RCC 7860 (cell line): ENCODE results near the gene GARIN5A.

Experiments used
- DNase-seq: peaks from one replicate; pipeline ENCODE4 v3.0.0-alpha.2; 2015; ENCODE audit warnings: low spot score
- FAIRE-seq: peaks from 2 replicates; lab custom pipeline; 2012; peaks lifted over from hg19 to GRCh38; lab: Jason Lieb, UNC

The GARIN5A gene

DNA sequence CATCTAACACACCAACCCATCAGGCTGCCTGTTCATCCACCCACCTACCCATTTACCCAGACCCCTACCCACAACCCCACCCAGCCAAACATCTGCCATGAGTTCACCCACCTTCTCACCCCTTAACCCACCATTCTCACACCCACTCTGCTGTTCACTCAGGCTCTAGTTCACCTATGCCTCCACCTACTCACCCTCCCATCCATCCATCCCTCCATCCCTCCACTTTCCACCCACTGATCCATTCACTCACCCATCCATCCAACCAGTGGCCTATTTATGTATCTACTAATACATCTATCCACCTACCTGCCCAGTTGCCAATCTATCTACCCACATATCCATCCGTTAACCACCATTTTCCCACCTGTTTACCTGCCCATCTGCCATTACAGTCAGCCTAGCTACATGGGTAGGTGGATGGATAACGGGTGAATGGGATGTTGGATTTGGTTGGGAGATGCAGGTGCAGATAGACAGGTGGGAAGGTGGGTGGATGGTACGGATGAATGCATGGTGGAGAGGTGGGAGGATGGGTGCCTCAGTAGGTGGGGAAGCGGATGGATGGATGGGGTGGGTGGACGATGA is 38.7 kb downstream of the GARIN5A start:
- no peak for FAIRE-seq

DNA sequence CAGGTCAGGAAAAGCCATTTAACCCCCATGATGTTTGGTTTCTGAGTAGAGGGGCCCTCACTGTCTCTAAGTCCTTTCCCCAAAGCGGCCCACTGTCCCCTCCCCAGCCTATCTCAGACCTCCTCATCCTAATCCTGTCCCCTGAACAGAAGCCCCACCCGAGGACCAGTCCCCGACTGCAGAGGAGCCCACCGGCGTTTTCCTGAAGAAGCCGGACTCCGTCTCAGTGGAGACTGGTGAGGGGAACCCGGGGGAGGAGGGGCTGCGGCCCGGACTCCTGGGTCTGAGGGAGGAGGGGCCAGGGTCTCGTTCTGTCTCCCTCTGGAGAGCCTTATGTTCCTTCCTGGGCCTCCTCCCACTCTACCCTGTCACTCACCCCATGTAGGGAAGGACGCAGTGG is 41.0 kb downstream of the GARIN5A start:
- no peak for FAIRE-seq
- DNase-seq, result no peak

More for the DNA sequence above, 38.7 kb downstream of the GARIN5A start:
- no peak for DNase-seq

DNA sequence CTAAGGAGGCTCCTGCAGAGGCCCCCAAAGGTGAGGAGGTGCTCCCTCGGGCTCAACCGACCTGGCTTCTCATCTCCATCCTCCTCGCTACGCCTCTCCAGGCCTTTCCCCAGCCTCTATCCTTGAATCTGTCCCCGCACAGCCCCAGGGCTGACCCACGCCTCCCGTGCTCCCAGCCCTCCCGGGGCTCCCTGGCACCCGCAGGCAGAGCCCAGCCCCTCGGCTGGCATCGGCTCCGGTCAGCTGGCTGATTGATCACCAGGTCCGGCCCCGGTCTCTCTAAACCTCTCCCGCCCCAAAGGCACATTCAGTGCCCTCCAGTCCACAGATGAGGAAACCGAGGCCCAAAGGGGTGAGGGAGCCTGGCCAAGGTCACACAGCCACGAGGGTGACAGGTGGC is 41.4 kb downstream of the GARIN5A start:
- FAIRE-seq (no peak), DNase-seq (no peak)

DNA sequence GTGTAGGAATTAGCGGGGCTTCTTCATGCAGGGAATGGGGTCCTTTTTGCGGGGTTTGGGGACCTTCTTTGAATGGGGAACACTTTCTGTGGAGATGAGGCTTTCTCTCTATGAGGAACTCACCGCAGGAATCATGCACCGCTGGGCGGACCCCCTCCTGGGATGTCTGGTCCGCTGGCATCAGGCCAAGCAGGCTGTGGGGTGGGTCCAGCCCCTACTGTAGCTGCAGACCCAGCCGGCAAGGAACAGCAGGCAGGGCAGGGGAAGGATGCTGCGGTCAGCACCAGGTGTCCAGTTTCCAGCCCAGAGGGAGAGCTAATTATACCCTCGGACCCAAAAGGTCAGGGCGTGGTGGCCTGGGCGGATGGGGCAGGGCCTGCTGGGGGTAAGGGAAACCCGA is 42.1 kb downstream of the GARIN5A start:
- DNase-seq, result no peak
- FAIRE-seq, result no peak

DNA sequence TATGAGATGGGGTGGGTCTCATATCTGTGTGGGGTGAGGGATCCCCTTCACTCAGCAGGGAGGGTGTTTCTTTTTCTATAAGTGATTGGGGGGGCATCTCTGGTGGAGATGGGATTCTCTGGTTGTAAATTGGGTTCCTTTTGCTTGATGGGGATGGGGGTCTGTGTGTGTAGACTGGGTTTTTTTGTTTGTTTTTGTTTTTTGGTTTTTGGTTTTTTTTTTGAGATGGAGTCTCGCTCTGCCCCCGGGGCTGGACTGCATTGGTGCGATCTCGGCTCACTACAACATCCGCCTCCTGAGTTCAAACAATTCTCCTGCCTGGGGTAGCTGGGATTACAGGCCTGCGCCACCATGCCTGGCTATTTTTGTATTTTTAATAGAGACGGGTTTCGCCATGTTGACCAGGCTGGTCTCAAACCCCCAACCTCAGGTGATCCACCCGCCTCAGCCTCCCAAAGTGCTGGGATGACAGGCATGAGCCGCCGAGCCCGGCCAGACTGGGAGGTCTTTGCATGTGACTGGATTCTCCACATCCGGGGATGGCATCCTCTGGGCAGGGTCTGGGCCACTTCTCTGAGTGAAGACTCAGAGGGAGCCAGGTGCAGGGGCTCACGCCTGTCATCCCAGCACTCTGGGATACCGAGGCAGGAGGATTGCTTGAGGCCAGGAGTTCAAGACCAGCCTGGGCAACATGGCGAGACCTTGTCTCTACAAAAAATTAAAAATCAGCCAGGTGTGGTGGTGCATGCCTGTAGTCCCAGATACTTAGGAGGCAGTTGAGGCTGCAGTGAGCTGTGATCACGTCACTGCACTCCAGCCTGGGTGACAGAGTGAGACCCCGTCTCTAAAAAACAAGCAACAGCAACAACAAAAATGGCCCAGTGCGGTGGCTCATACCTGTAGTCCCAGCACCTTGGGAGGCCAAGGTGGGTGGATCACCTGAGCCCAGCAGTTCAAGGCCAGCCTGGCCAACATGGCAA is 43.2 kb downstream of the GARIN5A start:
- FAIRE-seq (no peak), DNase-seq (no peak)

DNA sequence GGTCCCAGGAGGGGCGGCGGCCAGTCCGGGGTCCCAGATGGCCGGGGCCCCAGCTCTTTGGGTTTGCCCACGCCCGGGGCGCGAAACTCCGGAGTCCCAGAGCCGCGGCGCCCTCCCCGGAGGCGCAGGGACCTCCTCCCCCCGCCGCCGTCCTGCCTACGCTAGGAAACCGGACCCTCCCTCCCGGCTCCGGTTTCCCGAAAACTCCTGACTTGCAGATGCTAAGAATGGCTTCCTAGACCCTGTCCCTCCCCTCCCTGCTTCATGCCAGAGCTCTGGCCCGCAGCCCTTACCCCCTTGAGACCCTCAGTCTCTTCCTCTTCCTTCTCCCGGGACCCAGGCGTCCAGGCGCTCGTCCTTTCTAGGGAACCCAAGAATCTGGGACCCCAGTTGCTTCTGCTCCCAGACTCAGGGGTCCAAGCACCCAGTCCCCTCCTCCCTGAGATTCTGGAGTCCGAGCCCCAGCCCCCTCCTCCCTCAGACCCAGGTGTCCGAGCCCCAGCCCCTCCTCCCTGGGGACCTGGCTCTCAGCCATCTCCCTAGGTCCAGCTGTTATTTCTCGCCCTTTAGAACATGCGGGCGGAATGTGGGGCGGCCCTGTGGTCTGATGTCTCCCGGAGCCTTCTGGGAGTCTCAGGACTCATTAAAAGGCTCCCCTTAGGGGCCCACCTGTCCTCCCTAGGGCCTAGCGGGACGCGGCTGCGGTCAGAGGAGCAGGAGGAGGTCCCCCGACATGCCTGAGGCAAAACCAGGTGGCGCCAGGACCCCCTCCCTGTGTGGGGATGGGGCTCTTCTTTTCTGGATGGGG is 44.2 kb downstream of the GARIN5A start, which contains the start of gene MYBPC2:
Gene MYBPC2, plus strand, starts transcription at position 672 of the 808 bp plus-strand sequence. Its CDS starts 62 bp downstream, at position 734.
- no peak for DNase-seq
- FAIRE-seq, result no peak

DNA sequence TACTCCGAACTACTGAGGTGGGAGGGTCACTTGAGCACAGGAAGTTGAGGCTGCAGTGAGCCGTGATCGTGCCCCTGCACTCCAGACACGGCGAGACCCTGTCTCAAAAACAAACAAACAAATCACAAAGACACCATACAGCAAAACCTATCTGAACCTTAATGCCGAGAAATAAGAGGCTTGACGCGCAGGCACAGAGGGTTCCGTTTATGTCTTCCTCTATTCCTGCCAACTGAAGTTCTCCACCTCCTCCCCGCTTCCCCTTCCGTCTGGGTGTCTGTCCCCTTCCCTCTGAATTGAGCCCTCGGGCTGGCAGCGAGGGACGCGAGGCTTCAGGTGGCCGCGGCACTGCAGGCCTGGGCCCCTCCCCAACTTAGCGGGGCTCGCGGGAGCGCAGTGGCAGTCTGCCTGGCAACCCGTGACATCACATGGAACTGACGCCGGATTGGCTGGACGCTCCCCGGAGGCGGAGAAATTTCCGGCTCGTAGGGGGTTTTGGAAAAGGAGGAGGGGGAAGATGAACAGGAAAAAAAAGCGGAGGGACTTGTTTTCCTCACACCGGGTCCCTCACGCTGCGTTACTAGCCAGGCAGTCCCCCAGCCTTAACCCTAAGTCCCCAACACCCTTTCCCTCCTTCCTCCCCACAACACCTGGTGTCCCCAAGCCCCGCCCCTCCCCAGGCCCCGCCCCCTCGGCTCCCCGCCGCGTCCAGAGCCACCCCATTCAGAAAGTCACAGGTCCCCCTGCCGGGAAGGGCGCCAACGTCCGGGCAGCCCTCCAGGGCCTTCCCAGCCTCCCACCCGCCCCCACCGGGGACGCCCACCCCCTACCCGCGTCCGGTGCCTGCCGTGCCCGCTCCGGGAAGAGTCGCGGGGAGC is 45.1 kb downstream of the GARIN5A start:
- FAIRE-seq (no peak), DNase-seq (peak; percentile 27)

DNA sequence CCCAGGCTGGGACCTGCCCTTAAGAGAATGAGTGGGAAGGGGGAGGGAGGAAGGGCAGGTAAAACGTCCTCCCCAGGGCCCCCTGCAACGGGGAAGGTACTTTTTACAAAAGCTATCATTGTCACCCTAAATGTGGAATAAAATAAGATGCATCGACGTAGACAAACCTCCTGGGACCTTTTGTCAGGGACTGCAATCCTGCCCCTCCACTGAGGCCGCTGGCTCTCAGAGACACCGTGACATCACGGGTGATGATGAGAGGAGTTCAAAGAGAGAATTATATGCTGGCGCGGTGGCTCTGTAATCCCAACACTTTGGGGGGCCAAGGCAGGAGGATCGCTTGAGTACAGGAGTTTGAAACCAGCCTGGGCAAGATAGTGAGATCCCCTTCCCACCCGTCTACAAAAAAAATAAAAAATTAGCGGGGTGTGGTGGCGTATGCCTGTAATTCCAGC is 45.7 kb downstream of the GARIN5A start:
- FAIRE-seq, result no peak
- no peak for DNase-seq

DNA sequence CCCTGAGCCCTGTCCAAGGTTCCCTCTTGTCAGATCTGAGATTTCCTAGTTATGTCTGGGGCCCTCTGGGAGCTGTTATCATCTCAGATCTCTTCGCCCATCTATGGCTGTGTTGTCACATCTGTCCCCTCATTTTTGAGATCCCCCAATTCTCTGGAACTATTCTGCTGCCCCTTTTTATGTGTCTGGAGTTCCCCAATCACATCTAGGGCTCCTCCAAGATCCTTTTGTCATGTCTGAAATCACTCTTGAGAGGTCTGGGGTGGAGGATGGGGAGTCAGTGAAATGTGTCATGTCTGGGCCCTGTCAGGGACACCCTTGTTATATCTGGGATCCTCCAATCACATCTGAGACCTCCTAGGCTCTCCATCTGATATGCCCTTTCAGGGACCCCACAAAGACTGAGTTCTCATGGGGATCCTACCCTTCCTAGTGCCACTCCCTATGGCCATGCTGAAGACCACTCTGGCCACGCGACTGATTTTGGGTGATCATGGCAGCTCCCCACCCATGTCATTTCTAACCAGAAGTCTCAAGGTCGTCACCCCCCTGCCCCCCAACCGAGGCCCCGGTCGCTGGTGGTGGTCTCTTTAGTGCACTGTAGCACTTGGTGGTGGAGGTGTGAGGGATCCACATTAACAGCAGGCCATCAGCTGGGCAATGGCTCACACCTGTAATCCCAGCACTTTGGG is 47.7 kb downstream of the GARIN5A start:
- FAIRE-seq (no peak), DNase-seq (no peak)

DNA sequence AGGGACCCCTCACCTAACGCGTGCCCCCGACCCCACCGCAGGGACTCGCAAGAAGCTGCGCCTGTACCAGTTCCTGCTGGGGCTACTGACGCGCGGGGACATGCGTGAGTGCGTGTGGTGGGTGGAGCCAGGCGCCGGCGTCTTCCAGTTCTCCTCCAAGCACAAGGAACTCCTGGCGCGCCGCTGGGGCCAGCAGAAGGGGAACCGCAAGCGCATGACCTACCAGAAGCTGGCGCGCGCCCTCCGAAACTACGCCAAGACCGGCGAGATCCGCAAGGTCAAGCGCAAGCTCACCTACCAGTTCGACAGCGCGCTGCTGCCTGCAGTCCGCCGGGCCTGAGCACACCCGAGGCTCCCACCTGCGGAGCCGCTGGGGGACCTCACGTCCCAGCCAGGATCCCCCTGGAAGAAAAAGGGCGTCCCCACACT is 48.6 kb downstream of the GARIN5A start:
- FAIRE-seq (no peak), DNase-seq (no peak)

DNA sequence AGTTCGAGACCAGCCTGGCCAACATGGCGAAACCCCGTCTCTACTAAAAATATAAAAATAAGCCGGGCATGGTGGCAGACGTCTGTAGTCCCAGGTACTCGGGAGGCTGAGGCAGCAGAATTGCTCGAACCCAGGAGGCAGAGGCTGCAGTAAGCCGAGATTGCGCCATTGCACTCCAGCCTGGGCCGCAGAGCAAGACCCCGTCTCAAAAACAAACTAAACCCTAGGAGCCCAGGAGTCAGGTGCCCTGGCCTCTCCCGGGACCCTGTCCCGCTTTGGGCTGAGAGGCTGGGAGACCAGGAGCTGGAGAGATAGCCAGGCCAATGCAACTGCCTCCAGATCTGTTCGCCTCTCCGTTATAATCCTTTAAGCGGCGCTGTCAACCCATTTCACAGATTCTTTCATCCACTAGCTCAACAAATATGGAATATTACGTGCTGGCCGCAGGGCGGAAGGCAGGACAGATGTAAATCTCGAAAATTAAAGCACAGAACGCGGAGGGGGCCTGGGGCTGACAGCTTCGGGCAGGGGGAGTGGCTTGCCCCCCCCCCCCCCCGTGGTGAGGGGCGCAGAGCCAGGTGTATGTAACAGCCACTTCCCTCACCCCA is 49.2 kb downstream of the GARIN5A start:
- DNase-seq, result no peak
- FAIRE-seq, result no peak

DNA sequence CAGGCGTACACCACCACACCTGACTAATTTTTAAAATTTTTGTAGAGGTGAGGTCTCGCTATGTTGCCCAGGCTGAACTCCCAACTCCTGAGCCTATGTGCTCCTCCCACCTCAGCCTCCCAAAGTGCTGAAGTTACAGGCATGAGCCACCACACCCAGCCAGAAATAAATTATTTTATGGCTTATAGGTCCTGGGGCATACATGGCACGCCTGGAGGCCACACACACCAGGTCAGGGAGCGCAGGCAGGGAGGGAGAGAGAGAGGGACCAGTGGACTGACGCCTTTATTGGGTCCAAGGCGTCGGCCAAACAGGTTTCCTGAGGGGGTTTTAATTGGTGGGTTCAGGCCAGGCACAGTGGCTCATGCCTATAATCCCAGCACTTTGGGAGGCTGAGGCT is 51.1 kb downstream of the GARIN5A start:
- no peak for FAIRE-seq
- no peak for DNase-seq

DNA sequence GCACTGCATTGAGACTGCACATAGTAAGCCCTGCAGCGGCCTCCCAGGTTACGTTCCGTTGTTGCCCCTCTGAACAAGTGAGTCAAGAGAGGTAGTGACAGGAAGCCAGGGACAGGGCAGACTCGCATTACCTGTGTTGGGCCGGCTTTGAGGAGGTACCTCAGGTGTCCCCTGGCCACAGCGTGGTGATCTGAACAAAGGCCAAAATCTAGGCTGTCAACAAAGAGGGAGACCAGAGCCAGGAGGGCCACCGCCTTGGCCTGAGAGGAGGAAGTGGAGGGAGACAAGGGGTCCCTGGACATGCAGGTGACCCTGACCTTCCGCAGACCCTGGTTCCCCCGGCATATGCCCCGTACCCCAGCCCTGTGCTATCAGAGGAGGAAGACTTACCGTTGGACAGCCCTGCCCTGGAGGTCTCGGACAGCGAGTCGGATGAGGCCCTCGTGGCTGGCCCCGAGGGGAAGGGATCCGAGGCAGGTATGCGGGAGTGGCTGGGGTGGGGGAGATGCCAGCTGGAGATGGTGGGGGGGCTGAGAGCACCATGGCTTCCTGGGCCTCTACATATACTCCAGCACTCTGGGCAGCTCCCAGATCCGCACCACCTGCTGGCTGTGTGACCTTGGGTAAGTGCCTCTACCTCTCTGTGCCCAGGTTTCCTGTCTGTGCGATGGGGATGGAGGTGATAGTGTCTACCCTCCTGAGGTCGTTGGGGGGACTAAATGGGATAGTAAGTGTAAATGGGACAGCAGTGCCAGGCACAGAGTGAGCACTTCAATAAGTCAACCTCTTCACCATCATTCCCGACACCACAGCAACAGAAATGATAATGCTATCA is 53.2 kb downstream of the GARIN5A start:
- DNase-seq, result no peak
- FAIRE-seq, result no peak

DNA sequence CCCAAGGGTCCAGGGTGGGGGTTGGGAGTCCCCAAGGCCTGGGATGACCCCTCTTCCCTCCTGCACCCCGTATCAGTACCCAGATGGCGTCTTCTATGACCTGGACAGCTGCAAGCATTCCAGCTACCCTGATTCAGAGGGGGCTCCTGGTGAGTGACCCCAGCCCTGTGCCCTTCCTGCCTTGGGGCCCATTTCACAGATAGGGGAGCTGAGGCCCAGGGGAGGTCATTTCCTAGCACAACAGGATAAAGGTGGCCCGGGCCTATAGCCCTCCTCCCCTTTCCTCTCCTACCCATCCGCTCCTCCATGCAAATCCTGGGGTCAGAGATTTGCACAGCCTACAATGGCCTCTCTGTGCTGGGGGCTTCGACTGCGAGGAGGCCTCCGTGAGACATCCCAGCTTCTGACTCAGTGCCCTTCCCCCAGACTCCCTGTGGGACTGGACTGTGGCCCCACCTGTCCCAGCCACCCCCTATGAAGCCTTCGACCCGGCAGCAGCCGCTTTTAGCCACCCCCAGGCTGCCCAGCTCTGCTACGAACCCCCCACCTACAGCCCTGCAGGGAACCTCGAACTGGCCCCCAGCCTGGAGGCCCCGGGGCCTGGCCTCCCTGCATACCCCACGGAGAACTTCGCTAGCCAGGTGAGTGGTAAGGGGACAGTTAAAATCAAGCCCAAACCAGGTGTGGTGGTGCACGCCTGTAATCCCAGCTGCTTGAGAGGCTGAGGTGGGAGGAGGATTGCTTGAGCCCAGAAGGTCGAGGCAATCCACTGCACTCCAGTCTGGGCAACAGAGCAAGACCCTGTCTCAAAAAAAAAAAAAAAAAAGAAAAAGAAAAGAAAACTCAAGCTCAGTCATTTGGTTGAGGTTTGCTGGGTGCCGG is 54.0 kb downstream of the GARIN5A start:
- FAIRE-seq, result no peak
- no peak for DNase-seq

DNA sequence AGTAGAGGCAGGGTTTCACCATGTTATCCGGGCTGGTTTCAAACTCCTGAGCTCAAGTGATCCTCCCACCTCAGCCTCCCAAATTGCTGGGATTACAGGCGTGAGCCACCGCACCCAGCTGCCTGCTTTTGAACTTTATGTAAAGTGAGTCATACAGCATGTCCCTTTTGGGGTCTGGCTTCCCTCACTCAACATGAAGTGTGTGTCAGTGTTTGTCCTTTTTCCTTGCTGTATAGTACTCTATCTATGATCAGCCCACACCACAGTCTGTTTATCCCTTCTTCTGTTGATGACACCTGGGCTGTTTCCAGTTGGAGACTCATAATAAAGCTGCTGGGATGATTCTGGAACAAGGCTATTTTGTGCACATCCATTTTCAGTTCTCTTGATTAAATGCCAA is 55.8 kb downstream of the GARIN5A start:
- DNase-seq (no peak), FAIRE-seq (no peak)

DNA sequence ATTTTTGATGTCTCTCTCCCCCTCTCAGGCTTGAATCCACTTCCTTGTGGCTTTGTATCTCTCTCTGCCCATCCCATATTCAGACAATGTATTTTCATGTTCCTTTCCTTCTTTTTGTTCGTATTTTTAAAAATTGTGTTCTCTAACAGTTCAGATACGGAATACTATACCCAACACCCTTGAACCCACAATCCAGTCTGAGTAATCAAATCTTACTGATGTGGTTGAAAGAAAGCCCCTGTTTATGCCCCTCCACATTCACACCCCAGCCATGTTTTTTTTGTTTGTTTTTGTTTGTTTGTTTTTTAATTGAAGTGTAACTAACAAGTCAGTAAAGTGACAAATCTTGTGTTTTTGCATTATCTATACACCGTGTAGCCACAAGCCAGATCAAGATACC is 56.5 kb downstream of the GARIN5A start:
- FAIRE-seq, result no peak
- DNase-seq, result no peak

DNA sequence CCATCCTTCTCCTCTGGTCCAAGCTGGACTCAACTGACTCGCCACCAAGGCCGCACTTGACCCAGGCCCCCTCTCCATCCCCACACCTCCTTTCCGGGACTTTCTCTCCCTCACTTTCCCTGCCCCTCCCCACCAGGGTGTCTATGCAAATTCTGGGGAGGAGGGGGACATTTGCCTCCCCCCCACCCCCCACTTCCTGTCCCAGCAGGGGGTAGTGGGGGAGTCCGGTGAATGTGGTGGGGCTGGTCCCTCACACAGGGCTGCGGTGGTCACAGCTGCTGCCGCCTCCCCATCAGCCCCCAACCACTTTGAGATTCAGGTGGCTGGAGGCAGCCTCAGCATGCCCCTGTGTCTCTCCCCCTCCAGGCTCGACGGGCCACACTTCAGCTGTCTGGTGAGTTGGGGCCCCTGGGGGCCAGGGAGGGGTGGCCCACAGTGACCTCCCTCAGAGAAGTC is 57.0 kb downstream of the GARIN5A start:
- no peak for DNase-seq
- no peak for FAIRE-seq
